OCI-M2 (cell line): Measurements from ENCODE around the gene SIMC1.

Experiments used
- DNase-seq: peaks from one replicate; lab custom pipeline; 2025; ENCODE audit not compliant: unreplicated experiment; lab: John Stamatoyannopoulos, UW

Gene SIMC1

GRCh38 chr5:176361437-176362232, 123.4 kb downstream of the SIMC1 start, which contains the start of gene KIAA1191:
Gene KIAA1191 (minus strand): TSS chr5:176361764. CDS start chr5:176359508, 2,256 bp downstream.
- DNase-seq, result peak; percentile 71

- no peak for DNase-seq
Observed at GRCh38 chr5:176362233-176362490, 123.9 kb downstream of the SIMC1 start.

- no peak for DNase-seq
Observed at GRCh38 chr5:176364765-176365350, 126.6 kb downstream of the SIMC1 start.

DNA sequence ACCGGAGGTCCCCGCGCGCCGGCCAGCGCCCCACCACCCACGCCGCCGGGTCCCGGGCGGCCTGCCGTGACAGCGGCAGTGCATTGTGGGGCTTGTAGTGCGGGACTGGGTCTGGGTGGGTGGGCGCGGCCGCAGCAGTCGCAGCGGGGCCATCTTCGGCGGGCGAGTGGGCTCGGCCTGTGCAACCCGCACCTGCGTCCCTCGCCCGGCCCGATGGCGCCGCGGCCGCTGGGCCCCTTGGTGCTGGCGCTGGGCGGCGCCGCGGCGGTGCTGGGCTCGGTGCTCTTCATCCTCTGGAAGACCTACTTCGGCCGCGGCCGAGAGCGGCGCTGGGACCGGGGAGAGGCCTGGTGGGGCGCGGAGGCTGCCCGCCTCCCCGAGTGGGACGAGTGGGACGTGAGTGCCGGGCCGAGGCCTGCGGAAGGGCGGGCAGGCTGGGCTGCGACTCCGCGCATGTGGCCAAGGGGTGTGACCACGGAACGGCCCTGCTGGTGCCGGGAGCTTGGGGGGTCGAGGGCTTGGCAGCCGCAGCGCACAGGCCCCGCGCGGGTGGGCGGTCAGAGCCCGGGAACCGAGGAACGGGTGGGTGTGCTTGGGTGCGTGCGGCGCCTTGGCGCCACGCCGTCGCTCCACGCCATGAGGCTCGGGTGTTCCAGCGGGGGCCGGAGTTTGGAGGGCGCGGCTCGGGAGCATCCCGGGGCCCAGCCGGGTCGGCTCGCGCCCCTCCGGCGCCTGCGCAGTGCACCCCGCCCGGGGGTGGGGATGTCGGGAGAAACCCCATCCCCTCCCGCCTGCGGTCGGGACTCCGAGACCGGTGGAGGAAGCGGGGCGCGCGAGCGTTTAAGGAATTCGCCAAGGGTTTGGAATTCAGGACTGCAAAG, 127.4 kb downstream of the SIMC1 start, which contains the start of gene ARL10:
TSS of gene ARL10 (plus strand) at position 137 of the 881 bp plus-strand sequence. CDS start at position 214, 77 bp downstream.
- no peak for DNase-seq

DNA sequence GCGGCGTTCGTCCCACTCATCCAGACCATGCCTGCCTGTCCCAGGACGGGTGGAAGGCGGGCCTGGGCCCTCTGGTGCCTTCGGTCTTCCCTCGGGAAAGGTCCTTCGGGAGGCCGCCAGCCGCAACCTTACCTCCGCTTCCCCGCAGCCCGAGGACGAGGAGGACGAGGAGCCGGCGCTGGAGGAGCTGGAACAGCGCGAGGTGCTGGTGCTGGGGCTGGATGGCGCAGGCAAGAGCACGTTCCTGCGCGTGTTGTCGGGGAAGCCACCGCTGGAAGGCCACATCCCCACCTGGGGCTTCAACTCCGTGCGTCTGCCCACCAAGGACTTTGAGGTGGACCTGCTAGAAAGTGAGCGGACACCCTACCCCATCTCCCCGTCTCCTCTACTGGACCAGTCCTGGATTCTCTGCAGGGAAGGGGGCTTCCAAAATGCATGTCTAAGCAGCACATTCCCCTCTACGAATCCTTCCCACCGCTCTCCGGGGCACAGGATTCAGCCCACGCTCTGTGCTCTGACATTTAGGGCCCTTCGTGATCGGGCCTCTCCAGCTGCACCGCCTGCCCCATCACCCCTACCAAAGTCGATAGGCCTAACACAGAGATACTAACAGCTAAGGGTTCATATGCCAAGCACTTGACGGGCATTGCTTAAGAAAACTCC, 128.1 kb downstream of the SIMC1 start:
- no peak for DNase-seq

- no peak for DNase-seq
Observed at GRCh38 chr5:176368726-176369125, 130.5 kb downstream of the SIMC1 start.

- no peak for DNase-seq
Observed at GRCh38 chr5:176369934-176370711, 131.9 kb downstream of the SIMC1 start.

DNA sequence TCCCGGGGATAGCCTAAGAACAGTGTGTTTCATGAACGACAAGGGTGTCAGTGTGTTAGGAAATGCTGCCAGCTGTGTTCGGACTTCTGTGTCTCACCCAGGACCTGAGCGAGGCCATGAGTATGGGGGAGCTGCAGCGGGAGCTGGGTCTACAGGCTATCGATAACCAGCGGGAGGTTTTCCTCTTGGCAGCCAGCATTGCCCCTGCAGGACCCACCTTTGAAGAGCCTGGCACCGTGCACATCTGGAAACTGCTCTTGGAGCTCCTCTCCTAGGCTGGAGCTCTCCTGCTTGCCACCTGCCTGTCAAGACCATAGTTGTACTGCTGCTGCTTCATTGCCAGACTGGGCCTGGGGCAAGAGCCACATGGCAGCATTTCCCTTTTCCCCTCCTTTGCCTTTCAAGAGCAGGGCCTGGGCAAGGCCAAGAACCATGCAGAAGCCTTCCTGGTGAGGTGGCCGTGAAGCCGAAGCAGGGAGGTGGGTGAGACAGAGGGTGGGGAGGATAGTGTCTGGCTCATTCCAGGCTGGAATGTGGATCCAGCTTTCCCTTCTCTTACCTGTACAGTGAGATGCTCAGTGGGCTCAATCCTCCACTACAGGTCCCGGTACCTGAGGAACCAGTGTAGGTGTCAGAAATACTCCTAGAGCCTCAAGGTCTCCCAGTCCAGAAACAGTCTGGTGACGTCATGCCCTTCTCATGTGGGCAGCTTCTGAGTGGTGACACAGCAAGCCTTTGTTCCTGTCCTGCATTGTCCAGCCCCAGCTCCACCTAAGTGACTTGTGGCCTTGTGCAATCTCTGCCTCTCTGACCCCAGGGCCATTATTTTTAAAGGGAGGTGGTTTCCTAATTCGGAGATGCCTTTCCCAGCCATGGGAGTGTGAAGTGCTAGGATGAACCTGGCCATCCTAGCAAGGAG, 133.7 kb downstream of the SIMC1 start:
- DNase-seq, result no peak

DNA sequence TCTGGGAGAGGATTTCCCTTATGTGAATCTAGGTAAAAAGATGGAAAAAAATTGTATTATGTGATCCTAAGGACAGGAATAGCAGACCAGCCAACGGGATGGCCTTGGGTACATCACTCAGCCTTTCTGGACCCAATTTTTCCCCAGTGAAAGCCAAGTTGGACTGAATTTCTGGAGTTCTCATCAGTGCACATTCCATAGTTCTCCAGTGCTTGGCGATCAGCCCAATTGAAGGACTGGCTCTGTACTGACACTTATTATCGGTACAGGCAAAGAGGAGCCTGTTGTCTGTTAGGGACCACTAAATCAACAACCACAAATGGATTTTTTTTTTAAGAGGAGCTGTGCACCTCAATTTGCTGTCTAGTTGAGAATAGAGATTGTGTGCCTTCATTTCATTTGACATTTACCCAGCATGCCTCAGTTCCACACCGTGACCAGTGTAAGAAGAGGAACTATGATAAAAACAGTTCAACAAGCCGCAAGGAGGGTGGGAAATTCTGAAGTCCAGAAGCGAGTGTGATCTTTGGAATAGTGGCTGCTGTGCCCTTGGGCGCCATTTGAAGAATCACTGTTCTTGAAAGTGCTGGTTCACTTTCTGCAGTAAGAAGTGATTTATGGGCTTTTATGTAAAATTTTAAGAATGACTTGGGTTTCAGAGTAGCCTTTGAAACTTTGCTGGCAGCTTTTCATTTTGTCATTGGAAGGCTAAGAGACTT, 135.0 kb downstream of the SIMC1 start:
- DNase-seq, result no peak

DNA sequence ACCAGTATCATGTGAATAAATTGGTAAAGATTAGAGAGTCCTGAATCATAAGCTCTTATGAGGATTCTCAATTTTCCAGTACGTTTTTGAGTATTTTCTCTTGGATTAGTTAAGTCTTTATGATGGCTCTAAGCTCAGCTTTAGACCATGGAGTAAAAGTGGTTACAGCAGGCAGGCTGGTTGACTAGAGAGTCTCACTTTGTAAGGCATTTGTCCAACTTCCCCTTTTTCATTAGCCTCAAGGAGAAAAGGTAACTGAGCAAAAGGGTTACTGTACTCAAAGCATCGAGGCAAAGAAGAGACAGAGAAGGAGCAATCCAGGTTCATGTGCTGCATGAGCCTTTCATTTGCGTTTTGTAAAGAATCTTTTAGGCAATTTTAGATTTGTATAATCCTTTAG, 141.7 kb downstream of the SIMC1 start:
- DNase-seq, result no peak

DNA sequence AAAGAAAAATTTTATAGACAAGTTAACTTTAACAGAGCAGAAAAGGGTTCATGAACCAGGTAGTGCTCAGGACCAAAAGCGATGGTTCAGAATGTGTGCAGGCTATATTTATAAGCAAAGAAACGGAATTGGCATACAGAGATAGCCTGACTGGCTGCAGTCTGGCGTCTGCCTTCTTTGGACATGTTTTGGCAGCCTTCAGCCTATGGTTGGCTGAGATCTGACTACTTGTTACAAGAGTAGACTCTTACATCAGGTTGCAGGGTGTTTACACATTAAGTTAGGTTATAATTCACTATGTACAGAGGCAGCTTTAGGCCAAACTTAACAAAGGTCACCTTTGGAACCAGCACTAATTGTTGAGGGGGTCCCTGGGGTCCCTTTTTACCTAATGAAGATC, 143.2 kb downstream of the SIMC1 start:
- no peak for DNase-seq

DNA sequence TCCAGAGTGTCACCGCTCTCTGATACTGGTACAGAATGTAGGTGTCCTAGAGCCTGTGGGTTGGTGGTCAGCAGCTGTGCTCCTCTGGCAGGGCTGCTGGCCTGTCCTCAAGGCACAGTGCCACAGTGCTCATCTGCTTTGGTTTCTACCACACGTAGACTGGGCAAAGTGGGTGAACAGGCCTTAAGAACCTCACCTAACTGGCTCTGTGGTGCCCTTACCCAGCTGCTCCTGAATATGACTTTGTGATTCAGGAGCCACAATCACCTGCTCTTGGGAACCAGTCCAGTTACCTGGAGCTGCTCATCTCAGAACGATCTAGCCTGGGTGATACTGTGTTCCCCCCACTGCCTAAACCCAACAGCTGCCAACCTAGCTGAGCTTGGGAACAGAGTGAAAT, 143.8 kb downstream of the SIMC1 start:
- DNase-seq, result no peak

DNA sequence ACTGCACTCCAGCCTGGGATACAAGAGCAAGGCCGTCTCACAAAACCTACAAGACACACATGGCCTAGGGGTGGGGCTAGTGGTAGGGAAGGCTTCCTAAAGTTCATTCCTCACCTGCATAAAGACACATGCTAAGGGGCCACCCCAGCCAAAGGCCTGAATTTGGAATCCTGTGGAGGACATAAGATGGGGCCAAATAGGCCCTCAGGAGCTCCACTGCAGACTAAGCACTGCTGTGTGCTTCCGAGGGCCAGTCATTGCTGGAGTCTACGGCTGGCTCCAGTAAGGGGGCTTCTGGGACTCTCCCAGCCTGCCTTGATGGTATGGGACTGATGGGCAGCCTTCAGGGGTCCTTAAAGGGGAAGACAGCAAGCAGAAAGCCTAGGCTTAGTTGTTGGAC, 144.5 kb downstream of the SIMC1 start:
- DNase-seq, result no peak

DNA sequence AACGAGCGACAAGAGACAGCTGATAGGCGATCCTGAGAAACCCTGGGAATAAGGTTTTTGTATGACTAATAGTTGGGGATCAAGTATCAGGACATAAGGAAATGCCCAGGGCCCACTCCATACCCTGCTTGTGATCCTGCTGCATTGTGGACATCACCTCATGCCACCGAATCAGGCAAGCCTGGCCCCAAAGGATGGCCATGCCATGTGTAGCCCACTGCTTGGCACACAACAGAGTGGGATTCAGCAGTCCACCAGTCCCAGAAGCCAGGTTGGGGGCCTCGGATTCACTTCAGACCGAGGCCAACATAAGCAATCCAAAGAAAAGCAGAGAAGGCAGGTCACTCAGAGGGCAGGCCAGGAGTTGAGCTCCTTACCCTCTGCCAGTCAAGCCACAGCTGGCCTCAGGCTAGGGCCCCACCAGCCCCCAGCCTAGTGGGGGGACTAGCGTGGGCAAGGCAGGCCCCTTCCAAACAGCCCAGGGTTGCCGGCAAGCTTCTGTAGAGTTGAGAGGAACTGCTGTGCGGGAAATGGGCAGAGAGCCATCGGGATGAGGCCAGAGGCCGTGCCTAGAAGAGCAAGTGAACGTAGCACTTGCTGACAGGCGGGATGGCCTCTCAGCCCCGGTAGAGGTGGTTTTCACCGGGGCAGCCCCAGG, 145.2 kb downstream of the SIMC1 start:
- no peak for DNase-seq

- no peak for DNase-seq
Observed at GRCh38 chr5:176383961-176384360, 145.7 kb downstream of the SIMC1 start.

- no peak for DNase-seq
Observed at GRCh38 chr5:176384366-176384930, 146.2 kb downstream of the SIMC1 start.

- DNase-seq, result no peak
Observed at GRCh38 chr5:176384991-176385390, 146.8 kb downstream of the SIMC1 start.

GRCh38 chr5:176386491-176386890, 148.3 kb downstream of the SIMC1 start:
- DNase-seq, result no peak
